GM21360 (cell line): Measurements from ENCODE around the gene ZNF726.
"Not testable (repeated sequence)": the region's sequence is repeated elsewhere in the genome, so short reads cannot be mapped to it uniquely, and the experiment has no call there.

ENCODE experiments used
- ATAC-seq: cut with Tn5 transposase; IDR thresholded peaks from one replicate; pipeline ENCODE4 v1.9.1; 2021; ENCODE audit warnings: mild to moderate bottlenecking, moderate library complexity; ENCODE audit not compliant: unreplicated experiment

Gene ZNF726

DNA sequence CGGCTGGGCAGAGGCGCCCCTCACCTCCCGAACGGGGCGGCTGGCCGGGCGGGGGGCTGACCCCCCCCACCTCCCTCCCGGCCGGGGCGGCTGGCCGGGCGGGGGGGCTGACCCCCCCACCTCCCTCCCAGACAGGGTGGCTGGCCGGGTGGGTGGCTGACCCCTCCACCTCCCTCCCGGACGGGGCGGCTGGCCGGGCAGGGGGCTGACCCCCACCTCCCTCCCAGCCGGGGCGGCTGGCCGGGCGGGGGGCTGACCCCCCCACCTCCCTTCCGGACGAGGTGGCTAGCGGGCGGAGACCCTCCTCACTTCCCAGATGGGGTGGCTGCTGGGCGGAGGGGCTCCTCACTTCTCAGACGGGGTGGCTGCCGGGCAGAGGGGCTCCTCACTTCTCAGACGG lies 22.3 kb downstream of the ZNF726 start:
- not testable (repeated sequence) for ATAC-seq

DNA sequence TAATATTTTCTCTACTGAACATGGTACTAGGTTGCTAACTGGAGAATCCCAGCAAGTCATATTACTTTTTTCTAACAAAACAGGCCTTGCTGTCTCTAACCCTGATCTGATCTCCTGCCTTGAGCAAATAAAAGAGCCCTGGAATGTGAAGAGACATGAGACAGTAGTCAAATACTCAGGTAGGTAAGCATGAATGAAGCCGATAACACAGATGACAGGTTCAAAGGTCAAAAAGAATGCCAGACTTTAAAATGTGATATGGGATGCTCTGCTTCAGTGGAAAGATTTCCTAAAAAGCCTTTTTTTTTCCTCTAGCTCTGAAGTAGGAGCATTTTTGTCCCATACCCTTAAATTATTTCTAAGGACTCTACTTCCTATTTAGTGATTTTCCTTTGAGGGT lies 28.7 kb downstream of the ZNF726 start:
- no peak for ATAC-seq

DNA sequence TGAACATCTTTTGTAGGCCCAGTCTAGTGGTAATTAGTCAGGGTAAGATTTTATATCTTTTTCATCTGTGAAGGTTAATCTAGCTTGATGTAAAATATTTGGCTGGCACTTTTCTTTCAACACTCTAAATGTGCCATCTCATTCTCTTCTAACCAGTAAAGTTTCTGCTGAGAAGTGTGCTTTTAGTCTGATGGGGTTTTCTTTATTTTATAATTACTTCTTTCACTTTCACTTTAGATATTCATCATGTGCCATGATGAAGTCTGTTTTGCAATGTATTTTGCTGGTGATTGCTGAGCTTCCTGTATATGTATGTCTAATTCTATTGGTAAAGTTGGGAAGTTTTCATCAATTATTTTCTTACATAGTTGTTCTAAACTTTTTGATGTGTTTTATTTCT lies 31.9 kb downstream of the ZNF726 start:
- no peak for ATAC-seq

DNA sequence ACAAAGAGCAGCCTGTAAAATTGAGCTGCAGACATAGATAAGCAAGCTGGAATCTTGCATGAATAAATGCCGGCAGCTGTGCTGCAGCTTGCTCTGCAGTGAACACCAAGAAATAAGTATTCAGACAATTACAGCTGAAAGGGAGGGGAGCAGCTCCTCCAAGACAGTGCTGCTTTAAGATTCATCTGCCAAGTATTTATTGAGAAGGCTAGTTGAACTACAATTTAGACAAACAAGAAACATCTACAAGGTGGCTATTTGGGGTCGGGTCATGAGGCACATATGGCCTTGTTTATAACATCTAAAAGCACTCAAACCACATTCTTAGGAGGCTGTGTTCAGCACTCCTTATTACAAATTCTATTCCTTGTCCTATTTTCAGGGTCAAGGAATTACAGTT lies 34.9 kb downstream of the ZNF726 start:
- no peak for ATAC-seq

DNA sequence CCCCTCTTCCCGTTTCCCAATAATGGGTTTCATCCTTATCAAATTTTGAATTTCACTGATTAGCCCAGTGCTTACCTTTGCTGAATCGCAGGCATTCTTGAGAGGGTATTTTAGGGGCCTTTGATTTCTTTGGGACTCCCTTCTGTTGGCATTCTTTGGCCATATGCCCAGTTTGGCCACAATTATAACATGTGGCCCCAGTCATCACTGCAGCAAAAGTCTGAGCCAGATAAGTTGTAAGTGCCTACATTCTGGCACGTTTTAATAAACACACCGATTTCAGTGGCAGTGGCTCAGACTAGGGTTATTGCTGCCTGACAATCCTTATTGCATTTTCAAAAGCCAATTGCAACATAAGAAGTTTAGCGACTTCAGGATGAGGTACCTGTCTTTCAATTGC lies 41.4 kb downstream of the ZNF726 start:
- no peak for ATAC-seq

DNA sequence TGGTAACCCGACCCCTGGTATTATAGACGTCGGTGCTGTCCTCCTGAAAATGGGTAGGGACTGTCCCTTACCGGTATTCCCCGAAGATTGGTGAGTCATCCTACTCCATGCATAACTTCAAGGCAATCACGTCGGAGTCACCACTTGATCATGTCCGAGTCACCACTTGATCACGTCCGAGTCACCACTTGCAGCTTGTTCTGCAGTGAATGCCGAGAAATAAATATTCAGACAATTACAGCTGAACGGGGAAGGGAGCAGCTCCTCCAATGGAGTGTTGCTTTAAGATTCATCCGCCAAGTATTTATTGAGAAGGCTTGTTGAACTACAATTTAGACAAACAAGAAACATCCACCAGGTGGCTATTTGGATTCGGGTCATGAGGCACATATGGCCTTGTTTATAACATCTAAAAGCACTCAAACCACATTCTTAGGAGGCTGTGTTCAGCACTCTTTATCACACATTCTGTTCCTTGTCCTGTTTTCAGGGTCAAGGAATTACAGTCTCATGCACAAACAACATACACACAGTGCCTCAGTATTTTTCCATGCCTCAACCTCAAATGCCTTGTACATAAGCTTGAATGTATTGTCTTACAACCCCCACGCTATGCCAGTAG lies 43.1 kb downstream of the ZNF726 start:
- no peak for ATAC-seq

DNA sequence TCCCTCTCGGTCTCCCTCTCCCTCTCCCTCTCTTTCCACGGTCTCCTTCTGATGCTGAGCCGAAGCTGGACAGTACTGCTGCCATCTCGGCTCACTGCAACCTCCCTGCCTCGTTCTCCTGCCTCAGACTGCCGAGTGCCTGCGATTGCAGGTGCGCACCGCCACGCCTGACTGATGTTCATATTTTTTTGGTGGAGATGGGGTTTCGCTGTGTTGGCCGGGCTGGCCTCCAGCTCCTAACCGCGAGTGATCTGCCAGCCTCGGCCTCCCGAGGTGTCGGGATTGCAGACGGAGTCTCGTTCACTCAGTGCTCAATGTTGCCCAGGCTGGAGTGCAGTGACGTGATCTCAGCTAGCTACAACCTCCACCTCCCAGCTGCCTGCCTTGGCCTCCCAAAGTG lies 48.7 kb downstream of the ZNF726 start:
- ATAC-seq, result not testable (repeated sequence)

DNA sequence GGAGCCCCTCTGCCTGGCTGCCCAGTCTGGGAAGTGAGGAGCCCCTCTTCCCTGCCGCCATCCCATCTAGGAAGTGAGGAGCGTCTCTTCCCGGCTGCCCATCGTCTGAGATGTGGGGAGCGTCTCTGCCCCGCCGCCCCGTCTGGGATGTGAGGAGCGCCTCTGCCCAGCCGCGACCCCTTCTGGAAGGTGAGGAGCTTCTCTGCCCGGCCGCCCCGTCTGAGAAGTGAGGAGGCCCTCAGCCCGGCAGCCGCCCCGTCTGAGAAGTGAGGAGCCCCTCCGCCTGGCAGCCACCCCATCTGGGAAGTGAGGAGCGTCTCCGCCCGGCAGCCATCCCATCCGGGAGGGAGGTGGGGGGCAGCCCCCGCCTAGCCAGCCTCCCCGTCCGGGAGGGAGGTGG lies 49.2 kb downstream of the ZNF726 start:
- not testable (repeated sequence) for ATAC-seq

DNA sequence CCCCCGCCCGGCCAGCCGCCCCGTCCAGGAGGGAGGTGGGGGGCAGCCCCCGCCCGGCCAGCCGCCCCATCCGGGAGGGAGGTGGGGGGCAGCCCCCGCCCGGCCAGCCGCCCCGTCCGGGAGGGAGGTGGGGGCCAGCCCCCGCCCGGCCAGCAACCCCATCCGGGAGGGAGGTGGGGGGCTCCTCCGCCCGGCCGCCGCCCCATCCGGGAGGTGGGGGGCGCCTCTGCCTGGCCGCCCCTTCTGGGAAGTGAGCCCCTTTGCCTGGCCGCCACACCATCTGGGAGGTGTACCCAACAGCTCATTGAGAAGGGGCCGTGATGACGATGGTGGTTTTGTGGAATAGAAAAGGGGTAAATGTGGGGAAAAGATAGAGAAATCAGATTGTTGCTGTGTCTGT lies 49.6 kb downstream of the ZNF726 start:
- not testable (repeated sequence) for ATAC-seq

DNA sequence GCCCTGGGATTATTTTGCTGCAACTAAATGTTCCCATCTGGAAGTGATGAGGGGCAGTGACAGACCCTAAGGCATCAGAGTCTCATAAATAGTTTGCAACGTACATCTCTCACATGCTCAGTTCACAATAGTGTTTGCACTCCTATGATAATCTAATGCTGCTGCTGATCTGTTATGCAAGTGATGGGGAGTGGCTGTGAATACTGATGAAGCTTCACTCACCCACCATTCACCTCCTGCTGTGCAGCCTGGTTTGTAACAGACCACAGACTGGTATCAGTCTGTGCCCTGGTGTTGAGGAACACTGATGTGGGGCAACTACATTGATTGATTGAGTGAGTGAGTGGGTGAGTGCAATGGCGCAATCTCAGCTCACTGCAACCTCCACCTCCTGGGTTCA lies 54.9 kb downstream of the ZNF726 start:
- ATAC-seq, result no peak

DNA sequence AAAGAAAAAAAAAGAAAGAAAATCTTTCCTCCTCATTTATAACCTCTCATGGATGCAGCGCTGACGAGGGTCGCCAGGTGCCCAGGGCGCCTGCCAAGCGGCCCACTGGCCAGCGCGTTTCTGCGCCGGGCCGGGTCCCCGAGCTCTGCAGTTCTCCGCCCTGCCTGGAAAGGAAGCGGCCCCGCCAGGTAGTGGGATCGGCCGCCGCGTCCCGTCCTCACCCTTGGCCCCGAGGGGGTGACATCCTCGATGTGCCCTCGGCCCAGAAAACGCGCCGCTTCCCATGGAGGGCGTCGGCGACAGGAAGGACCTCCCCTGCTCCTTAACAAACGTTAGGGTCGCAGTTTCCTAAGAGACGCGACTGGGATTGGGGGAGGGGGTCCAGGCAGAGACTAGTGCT lies 56.9 kb downstream of the ZNF726 start:
- ATAC-seq, result no peak

DNA sequence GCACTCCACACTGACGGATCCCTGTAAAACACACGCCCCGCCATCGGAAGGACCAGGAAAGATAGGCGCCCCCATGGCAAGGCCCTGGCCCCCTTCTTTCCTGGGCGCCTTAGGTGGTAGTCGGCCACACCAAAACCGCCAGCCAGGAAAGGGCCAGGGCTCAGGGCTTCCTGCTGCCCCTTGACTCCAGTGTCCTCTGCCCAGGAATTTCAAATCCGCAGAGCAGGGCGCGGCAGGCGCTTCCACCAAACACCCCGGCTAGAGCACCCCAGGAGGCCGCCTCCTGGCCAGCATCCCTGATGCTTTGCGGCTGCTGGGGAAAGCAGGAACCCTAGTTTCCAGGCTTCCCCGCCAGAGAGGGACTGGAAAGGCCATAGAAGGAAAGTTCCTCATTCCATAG lies 57.5 kb downstream of the ZNF726 start:
- ATAC-seq, result no peak

DNA sequence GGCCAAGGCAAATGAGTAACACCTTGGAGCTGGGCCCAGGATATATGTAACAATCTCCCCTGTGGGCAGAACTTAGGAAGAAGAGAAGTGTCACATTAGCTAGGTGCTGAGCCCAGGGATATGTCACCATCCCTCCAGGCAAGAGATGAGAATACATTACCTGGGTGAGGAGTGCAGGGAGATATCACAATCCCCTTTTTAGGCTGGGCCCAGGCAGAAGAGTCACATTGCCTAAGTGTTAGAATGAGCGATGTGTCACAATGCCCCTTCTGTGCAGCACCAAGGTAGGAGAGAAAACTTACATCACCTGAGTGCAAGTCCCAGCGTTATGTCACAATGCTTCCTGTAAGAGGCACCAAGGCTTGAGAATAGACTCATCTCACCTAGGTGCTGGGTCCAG lies 60.3 kb downstream of the ZNF726 start:
- no peak for ATAC-seq

DNA sequence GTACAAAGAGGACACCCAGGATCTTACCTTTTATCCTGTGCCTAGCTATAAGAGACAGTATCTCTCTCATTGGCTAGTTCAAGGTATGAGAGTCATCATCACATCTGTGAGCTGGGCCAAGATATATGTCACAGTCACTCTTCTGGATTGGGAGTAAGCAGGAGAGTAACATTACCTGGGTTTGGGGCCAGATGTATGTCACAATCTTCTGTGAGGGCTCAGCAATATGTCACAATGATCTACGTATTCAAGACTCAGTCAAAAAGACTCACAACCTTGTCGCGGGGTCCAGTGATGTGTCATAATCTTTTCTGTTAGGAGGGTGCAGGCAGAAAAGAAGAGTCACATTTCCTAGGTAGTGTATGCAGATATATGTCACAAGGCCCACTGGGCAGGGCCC lies 61.9 kb downstream of the ZNF726 start:
- not testable (repeated sequence) for ATAC-seq

DNA sequence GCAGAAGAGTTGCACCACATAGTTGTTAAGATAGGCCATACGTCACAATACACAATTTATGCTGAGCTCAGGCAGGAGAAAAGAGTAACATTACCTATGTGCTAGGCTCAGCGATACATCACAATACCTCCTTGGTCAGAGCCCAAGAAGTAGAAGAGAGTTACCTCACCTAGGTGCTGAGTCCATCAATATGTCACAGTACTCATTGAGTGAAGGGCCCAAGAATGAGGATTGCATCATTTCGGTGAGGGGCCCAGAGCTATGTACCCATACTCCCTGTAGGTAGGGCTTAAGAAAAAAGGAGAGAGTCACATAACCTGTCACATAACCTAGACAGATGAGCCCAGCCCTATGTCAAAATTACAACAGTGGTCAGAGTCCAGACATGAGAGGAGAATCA lies 62.6 kb downstream of the ZNF726 start:
- not testable (repeated sequence) for ATAC-seq

DNA sequence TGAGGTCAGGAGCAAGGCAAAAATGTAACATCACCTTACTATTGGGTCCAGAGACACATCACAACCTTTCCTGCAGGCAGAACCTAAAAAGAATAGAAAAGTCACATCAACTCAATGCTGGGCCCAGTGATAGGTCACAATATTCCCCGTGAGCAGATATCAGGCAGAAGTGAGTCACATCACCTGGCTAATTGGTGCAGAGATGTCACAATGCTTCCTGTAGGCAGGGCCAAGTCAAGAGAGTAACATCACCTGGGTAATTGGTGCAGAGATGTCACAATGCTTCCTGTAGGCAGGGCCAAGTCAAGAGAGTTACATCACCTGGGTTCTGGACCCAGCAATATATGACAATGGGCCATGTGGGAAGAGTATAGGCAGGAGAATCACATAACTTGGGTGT lies 63.4 kb downstream of the ZNF726 start:
- no peak for ATAC-seq

DNA sequence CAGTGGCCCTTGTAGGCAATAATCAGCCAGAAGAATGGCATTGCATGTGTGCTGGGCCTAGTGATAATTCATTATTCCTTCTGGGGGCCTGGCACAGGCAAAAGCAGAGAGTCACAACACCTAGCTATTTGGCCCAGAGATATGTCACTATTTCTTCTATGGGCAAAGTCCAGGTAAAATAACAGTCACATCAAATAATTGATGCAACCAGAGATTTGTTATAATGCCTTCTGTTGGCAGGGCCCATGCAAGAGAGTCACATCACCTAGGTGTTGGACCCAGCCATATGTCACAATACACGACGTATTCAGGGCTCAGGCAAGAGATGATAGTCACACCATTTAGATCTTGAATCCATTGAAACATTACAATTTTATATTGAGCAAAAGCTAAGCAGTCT lies 66.1 kb downstream of the ZNF726 start:
- ATAC-seq, result no peak

DNA sequence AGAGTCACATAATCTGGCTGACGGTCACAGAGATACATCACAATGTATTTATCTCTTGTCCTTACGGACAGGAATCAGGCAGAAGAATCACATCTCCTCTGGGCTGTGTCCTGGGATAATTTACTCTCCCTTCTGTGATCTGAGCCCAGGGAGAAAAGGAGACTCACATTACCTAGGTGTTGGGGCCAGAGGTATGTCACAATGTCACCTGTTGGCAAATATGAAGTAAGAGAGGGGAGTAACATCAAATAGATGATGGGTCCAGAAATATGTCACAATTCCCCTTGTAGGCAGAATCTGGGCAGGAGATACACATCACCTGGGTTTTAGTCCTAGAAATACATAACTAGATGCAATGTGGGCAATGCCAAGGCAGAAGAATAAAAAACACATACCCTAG lies 67.2 kb downstream of the ZNF726 start:
- ATAC-seq, result no peak

DNA sequence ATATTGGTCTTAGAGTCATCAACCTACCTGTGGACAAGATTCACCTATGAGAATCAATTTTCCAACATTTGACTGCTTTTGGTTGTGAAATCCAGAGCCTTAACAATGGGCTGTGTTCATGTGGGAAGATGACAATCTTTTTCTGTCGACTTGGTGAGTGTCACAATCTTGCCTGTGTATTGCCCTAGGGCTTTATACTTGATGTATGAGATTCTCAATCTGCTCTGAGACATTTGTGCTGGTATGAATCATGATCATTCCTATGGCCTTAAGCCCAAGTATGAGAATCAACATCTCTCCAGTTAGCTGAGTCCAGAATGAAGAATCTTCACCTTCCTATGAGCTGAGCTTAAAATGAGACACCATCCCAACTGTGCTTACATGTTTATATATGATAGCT lies 68.7 kb downstream of the ZNF726 start:
- no peak for ATAC-seq
